ENCODE measurements around the gene FMO5. TPM values are rescaled to one million over a fixed set of nuclear protein-coding genes. Genes with fewer than 3 reads are reported as not detected.

The FMO5 gene
- polyA plus RNA-seq, 1 donor from 2014 or later: not detected

- no peak overlapping the region for H3K9ac ChIP-seq (ENCODE audit: low read length)
- no peak overlapping the region for H2AFZ ChIP-seq (ENCODE audit: low read depth, low read length)
- peaks cover 17% of the 10 kb centered on the region for H3K79me2 ChIP-seq (replicated peaks; ENCODE audit: insufficient read depth, low read length)
- no peak overlapping the region for H3K27ac ChIP-seq (ENCODE audit: low read length)
- no peaks in the 10 kb centered on the region for H4K20me1 ChIP-seq (ENCODE audit: insufficient read depth)
- no peak overlapping the region for H3K4me3 ChIP-seq (ENCODE audit: low read length)
- no peak overlapping the region for H3K4me2 ChIP-seq (ENCODE audit: low read length)
- H3F3A ChIP-seq (ENCODE audit: insufficient read depth, low read length, poor library complexity, severe bottlenecking): no peaks in the 10 kb centered on the region
- no peak for TF ChIP-seq RAD21 (conservative IDR thresholded peaks at IDR 0.05)
- H3K9me2 ChIP-seq (ENCODE audit: insufficient read depth, low read length): no peaks in the 10 kb centered on the region
- no peaks in the 10 kb centered on the region for H3K36me3 ChIP-seq (ENCODE audit: insufficient read depth, low read length)
- H3K27me3 ChIP-seq (ENCODE audit: insufficient read depth, low read depth, low read length): no peaks in the 10 kb centered on the region
- H3K9me3 ChIP-seq (ENCODE audit: low read length): no peaks in the 10 kb centered on the region
Measured at GRCh38 chr1:147252540-147252939, 27.4 kb upstream of the FMO5 start.

- Histone ChIP-seq H4K20me1 (ENCODE audit: insufficient read depth) (no peaks in the 10 kb centered on the region), H3K79me2 (replicated peaks; ENCODE audit: insufficient read depth, low read length) (peaks cover 50% of the 10 kb centered on the region), H2AFZ (ENCODE audit: low read depth, low read length) (no peak overlapping the region), H3K4me2 (ENCODE audit: low read length) (no peak overlapping the region), H3F3A (ENCODE audit: insufficient read depth, low read length, poor library complexity, severe bottlenecking) (no peaks in the 10 kb centered on the region), H3K36me3 (ENCODE audit: insufficient read depth, low read length) (no peaks in the 10 kb centered on the region), H3K9ac (ENCODE audit: low read length) (no peak overlapping the region), H3K27ac (ENCODE audit: low read length) (no peak overlapping the region), H3K9me2 (ENCODE audit: insufficient read depth, low read length) (no peaks in the 10 kb centered on the region), H3K27me3 (ENCODE audit: insufficient read depth, low read depth, low read length) (no peaks in the 10 kb centered on the region), H3K4me3 (ENCODE audit: low read length) (no peak overlapping the region), H3K9me3 (ENCODE audit: low read length) (no peaks in the 10 kb centered on the region)
- no peak for TF ChIP-seq POLR2AphosphoS5 (IDR thresholded peaks at IDR 0.05)
- TF ChIP-seq EP300 (conservative IDR thresholded peaks at IDR 0.05; ENCODE audit: poor library complexity, severe bottlenecking): no peak
Measured at GRCh38 chr1:147247656-147248238, 22.6 kb upstream of the FMO5 start.

- Histone ChIP-seq H3F3A (ENCODE audit: insufficient read depth, low read length, poor library complexity, severe bottlenecking) (no peaks in the 10 kb centered on the region), H4K20me1 (ENCODE audit: insufficient read depth) (no peaks in the 10 kb centered on the region), H3K9me2 (ENCODE audit: insufficient read depth, low read length) (no peaks in the 10 kb centered on the region), H3K36me3 (ENCODE audit: insufficient read depth, low read length) (no peaks in the 10 kb centered on the region), H3K27me3 (ENCODE audit: insufficient read depth, low read depth, low read length) (no peaks in the 10 kb centered on the region), H2AFZ (ENCODE audit: low read depth, low read length) (no peak overlapping the region), H3K4me2 (ENCODE audit: low read length) (no peak overlapping the region), H3K4me3 (ENCODE audit: low read length) (no peak overlapping the region), H3K27ac (ENCODE audit: low read length) (no peak overlapping the region), H3K79me2 (replicated peaks; ENCODE audit: insufficient read depth, low read length) (peaks cover 50% of the 10 kb centered on the region), H3K9me3 (ENCODE audit: low read length) (no peaks in the 10 kb centered on the region), H3K9ac (ENCODE audit: low read length) (no peak overlapping the region)
- TF ChIP-seq POLR2AphosphoS5 (IDR thresholded peaks at IDR 0.05): no peak
- TF ChIP-seq REST (IDR thresholded peaks at IDR 0.05; ENCODE audit: borderline replicate concordance): no peak
- TF ChIP-seq RAD21 (conservative IDR thresholded peaks at IDR 0.05): no peak
- no peak for TF ChIP-seq TAF1 (IDR thresholded peaks at IDR 0.05; ENCODE audit: low read depth)
- no peak for TF ChIP-seq EP300 (conservative IDR thresholded peaks at IDR 0.05; ENCODE audit: poor library complexity, severe bottlenecking)
- TF ChIP-seq EZH2 (IDR thresholded peaks at IDR 0.05; ENCODE audit: borderline replicate concordance, insufficient read depth, low read length, poor library complexity, severe bottlenecking): no peak
- no peak for TF ChIP-seq CTCF (IDR thresholded peaks at IDR 0.05; ENCODE audit: poor library complexity, severe bottlenecking)
- TF ChIP-seq MXI1 (conservative IDR thresholded peaks at IDR 0.05; ENCODE audit: poor library complexity, severe bottlenecking): no peak
- TF ChIP-seq SMC3 (conservative IDR thresholded peaks at IDR 0.05; ENCODE audit: poor library complexity): no peak
Measured at GRCh38 chr1:147246910-147247655, 21.9 kb upstream of the FMO5 start.
